Stimulated activated CD8-positive, alpha-beta memory T cell treated with anti-CD3 and anti-CD28 coated beads, Interleukin-2, amount 100 ng/mL, for 48 hours (primary cell): Measurements from ENCODE around the gene FBN3.

Source experiments
- DNase-seq, 2 donors: peaks; one replicate each; pipeline ENCODE4 v3.0.0-alpha.2; 2020; ENCODE audit warnings: low read depth in 2 of 2

Gene FBN3

DNA sequence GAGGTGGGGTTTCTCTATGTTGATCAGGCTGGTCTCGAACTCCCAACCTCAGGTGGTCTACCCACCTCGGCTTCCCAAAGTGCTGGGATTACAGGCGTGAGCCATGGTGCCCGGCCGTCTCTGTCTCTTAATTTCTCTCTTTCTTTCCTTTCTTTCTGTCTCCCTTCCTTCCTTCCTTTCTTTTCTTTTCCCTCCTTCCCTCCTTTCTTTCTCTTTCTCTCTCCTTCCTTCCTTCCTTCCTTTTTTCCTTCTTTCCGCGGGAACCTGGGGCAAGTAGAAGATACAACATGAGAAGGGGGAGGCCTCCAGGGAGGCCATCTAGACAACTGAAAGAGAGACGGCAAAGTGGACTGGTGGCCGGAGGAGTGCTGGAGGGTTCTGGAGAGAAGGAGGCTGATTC lies 128.7 kb downstream of the FBN3 start:
- no peak for DNase-seq

DNA sequence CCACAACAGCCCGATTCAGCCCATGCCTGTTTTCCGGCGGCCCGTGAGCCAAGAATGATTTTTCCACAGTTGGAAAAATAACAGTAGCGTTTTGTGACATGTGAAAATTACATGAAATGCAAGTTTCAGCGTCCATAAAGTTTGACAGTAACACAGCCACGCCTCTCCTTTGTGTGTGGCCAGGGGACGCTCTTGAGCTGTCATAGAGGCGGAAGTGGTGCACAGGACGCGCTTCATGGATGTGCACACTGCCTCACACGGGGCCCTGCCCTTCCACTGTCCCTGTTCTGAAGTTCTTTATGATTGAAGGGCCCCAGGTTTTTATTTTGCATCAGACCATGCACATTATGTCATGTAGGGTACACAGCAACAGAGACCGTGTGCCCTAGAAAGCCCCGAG lies 131.6 kb downstream of the FBN3 start:
- no peak for DNase-seq
